ENCODE results near the gene TCP11.
"Not testable (repeated sequence)": the region's sequence is repeated elsewhere in the genome, so short reads cannot be mapped to it uniquely, and the experiment has no call there.

Gene TCP11

GRCh38 chr6:35142588-35143569, 1.7 kb upstream of the TCP11 start:
- peak; percentile 19 for DNase-seq (ENCODE audit: low read depth)
- TF ChIP-seq CTCF (conservative IDR thresholded peaks at IDR 0.05; ENCODE audit: low read depth, low read length) = no peak
- H3K4me3 ChIP-seq (ENCODE audit: low read depth, low read length) = no peak overlapping the region

GRCh38 chr6:35140639-35141006, 516 bp downstream of the TCP11 start:
- TF ChIP-seq CTCF (conservative IDR thresholded peaks at IDR 0.05; ENCODE audit: low read depth, low read length) = no peak
- no peak for DNase-seq (ENCODE audit: low read depth)
- H3K4me3 ChIP-seq (ENCODE audit: low read depth, low read length) = no peak overlapping the region

GRCh38 chr6:35139924-35140638, 1.1 kb downstream of the TCP11 start:
- DNase-seq (ENCODE audit: low read depth) = peak; percentile 90
- H3K4me3 ChIP-seq (ENCODE audit: low read depth, low read length) = no peak overlapping the region
- peak; percentile 90 for TF ChIP-seq CTCF (conservative IDR thresholded peaks at IDR 0.05; ENCODE audit: low read depth, low read length)

GRCh38 chr6:35139470-35139869, 1.7 kb downstream of the TCP11 start:
- no peak for DNase-seq (ENCODE audit: low read depth)
- H3K4me3 ChIP-seq (ENCODE audit: low read depth, low read length) = no peak overlapping the region
- TF ChIP-seq CTCF (conservative IDR thresholded peaks at IDR 0.05; ENCODE audit: low read depth, low read length) = no peak

- not testable (repeated sequence) for H3K4me3 ChIP-seq (ENCODE audit: low read depth, low read length); DNase-seq (ENCODE audit: low read depth)
Observed at GRCh38 chr6:35138191-35138590, 2.9 kb downstream of the TCP11 start.

- TF ChIP-seq CTCF (conservative IDR thresholded peaks at IDR 0.05; ENCODE audit: low read depth, low read length) = no peak
- no peak for DNase-seq (ENCODE audit: low read depth)
- no peak overlapping the region for H3K4me3 ChIP-seq (ENCODE audit: low read depth, low read length)
Observed at GRCh38 chr6:35136185-35136584, 5.0 kb downstream of the TCP11 start.

- peak; percentile 88 for DNase-seq (ENCODE audit: low read depth)
Observed at GRCh38 chr6:35128496-35128895, 12.6 kb downstream of the TCP11 start.

More at GRCh38 chr6:35128496-35128895, 12.6 kb downstream of the TCP11 start:
- TF ChIP-seq CTCF (conservative IDR thresholded peaks at IDR 0.05; ENCODE audit: low read depth, low read length) = no peak
- H3K4me3 ChIP-seq (ENCODE audit: low read depth, low read length) = no peak overlapping the region
